GM06990 (cell line): ENCODE data around the gene BCOR.

Experiments used
- DNase-seq: peaks from one replicate; pipeline ENCODE4 v3.0.0-alpha.2; 2011; ENCODE audit not compliant: insufficient read length; ENCODE audit errors: extremely low read depth
- H3K27me3 ChIP-seq: replicated peaks from 2 replicates; pipeline ENCODE4 v1.6.0; 2011; ENCODE audit warnings: low read length; ENCODE audit not compliant: control insufficient read depth, insufficient read depth
- H3K36me3 ChIP-seq: 2 replicates; pipeline ENCODE4 v1.5.1; 2011; ENCODE audit warnings: low read length; ENCODE audit not compliant: control insufficient read depth, insufficient read depth
- H3K4me3 ChIP-seq: replicated peaks from 2 replicates; pipeline ENCODE4 v1.5.1; 2011; ENCODE audit warnings: low read depth, mild to moderate bottlenecking, control low read depth, low read length
- TF ChIP-seq, protein P1 (sequence below): IDR thresholded peaks from 2 replicates; pipeline ENCODE4 v1.5.1; 2011; ENCODE audit warnings: low read length, control low read depth, mild to moderate bottlenecking, inconsistent platforms; ENCODE audit not compliant: insufficient read depth, poor library complexity, severe bottlenecking

BCOR gene

DNA sequence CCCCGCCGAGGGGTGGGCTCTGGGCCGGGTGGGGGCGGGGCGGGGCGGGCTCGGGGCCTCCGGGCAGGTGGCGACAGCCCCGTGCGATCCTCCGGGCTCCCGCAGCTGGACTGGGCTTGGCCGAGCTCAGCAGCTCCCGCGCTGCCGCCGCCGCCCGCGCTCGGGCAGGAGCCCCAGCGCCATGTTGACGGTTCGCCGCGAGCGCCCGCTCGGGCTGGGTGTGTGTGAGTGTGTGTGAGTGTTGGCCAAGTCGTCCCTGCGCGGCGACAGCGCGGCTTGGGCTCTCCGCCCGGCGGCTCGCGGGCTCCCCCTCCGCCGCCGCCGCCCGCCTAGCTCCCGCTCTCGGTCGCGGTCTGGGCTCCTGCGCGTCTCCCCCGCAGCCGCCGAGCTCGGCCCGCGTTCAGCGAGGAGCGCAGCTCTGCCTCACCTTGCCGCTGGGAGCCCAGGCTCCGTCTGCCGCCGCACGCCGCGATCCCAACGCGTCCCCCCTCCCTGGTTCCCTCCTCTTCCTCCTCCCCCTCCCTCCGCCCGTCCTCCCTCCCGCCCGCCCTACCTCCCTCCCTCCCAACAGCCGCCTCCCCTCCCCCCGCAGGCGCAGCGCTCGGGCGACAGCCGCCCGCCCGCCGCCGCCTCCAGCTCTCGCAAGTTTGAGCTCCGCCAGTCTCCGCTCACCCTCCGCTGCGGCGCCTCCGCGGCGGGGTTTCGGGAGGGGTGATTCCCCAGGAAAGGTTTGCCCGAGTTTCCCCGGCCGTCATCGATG, at the start of gene BCOR:
BCOR (minus strand) TSS at position 455 of the 760 bp plus-strand sequence. CDS start 20,029 bp downstream, outside the sequence.
- Histone ChIP-seq H3K27me3 (no peaks in the 10 kb centered on the region), H3K4me3 (peak within 1 kb of the TSS; percentile 70), H3K36me3 (no peaks in the 10 kb centered on the region)
- peak; percentile 74 for DNase-seq
- TF ChIP-seq, protein P1, sequence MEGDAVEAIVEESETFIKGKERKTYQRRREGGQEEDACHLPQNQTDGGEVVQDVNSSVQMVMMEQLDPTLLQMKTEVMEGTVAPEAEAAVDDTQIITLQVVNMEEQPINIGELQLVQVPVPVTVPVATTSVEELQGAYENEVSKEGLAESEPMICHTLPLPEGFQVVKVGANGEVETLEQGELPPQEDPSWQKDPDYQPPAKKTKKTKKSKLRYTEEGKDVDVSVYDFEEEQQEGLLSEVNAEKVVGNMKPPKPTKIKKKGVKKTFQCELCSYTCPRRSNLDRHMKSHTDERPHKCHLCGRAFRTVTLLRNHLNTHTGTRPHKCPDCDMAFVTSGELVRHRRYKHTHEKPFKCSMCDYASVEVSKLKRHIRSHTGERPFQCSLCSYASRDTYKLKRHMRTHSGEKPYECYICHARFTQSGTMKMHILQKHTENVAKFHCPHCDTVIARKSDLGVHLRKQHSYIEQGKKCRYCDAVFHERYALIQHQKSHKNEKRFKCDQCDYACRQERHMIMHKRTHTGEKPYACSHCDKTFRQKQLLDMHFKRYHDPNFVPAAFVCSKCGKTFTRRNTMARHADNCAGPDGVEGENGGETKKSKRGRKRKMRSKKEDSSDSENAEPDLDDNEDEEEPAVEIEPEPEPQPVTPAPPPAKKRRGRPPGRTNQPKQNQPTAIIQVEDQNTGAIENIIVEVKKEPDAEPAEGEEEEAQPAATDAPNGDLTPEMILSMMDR: no peak

DNA sequence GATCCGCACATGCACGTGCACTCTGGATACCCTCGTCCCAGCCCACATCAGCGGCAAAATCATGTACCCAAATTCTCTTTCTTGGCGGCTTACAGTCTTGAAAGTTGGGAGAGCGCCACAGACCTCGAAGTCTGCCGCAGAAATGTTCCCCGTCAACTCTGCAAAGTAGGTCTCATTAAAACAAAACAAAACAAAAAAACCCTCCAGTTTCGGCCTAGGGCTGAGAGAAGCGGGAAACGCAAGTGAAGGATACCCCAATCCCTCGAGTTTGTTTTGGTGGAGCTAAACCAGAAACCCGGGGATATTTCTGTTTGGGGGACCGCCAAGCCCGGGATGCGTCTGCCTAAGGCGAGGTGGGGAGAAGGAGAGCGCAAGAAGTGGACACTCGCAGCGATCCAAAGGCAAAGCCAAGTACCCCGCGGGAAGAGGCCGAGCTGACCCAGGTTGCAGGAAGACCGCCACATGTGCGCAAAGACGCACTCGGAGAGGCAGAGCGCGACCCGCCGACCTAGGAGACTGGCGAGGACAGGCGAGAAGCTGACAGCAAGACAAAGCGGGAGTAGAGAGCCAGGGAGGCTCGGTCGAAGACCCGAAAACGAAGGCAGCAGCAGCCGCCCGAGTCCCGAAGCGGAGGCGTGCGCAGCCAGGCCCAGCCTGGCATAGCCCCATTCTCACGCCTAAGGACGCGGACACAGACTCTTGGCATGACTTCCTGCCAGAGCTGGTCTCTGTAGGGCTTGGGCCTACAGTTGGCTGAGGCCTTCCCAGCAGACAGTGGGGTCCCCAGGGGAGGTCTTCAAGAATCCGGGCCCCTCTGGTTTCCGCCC, 49.6 kb upstream of the BCOR start:
- DNase-seq: no peak
- H3K4me3 ChIP-seq: no peak overlapping the region
- TF ChIP-seq, protein P1: no peak
- no peaks in the 10 kb centered on the region for H3K36me3 ChIP-seq
- H3K27me3 ChIP-seq: no peaks in the 10 kb centered on the region; the same call in 1 of the 2 replicates

DNA sequence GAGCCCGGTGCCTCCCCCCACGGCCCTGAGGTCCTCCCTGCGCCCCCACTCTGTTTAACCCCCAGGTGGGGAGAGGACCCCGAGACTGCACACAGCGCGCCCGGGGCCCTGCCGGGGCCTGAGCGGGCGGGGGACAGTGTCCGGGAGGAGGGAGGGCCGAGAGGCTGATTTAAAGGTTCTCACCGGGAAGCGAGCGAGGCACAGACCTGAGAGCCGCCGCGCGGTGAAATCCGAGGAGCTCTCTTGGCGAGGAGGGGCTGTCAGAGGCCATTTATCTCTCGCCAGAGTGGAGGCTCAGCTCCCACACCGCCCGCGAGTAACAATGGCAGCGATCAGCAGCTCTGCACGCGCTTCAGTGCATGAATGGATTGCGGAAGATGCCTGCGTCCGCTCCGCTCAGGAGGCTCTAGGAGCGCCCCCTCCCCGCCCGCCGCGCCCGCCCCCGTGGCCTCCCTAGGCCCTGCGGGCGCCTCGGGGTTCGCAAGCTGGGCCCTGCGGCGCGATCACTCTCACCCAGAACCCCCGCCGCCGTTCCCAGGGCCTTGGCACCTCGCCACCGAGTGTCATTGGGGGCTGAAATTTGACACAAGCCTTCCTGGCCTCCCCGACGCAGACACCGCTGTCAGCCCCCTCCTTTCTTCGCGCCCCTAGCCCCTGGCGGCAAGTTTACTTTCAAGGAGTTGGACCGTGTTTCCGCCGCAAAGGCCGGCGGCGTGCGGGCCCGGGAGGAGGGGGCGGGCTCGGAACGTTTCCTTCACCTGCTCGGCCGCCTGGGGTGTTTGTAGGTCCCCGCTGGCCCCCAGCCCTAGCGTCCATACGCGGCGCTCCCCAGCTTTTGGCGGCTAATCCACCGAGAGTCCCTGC, 48.7 kb upstream of the BCOR start:
- no peaks in the 10 kb centered on the region; the same call in 1 of the 2 replicates for H3K27me3 ChIP-seq
- DNase-seq: no peak
- H3K4me3 ChIP-seq: no peak overlapping the region
- TF ChIP-seq, protein P1: no peak
- H3K36me3 ChIP-seq: no peaks in the 10 kb centered on the region

DNA sequence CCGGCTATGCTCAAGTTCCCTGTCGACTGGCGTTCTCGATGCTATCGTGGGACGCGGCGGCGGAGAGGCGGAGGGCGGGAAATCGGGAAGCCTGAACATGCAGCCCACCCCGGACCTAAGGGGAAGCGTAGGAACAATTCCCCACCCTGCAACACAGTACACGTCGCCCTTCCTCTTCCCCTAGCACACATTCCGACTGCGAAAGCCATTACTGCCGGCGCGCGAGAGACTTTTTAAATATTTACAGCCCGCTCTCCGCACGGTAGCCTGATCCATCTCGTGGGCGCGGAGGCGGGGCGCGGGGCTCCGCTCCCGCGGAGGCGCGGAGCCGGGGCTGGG, 48.1 kb upstream of the BCOR start:
- Histone ChIP-seq H3K4me3 (no peak overlapping the region), H3K36me3 (no peaks in the 10 kb centered on the region), H3K27me3 (no peaks in the 10 kb centered on the region; the same call in 1 of the 2 replicates)
- TF ChIP-seq, protein P1: no peak
- no peak for DNase-seq

DNA sequence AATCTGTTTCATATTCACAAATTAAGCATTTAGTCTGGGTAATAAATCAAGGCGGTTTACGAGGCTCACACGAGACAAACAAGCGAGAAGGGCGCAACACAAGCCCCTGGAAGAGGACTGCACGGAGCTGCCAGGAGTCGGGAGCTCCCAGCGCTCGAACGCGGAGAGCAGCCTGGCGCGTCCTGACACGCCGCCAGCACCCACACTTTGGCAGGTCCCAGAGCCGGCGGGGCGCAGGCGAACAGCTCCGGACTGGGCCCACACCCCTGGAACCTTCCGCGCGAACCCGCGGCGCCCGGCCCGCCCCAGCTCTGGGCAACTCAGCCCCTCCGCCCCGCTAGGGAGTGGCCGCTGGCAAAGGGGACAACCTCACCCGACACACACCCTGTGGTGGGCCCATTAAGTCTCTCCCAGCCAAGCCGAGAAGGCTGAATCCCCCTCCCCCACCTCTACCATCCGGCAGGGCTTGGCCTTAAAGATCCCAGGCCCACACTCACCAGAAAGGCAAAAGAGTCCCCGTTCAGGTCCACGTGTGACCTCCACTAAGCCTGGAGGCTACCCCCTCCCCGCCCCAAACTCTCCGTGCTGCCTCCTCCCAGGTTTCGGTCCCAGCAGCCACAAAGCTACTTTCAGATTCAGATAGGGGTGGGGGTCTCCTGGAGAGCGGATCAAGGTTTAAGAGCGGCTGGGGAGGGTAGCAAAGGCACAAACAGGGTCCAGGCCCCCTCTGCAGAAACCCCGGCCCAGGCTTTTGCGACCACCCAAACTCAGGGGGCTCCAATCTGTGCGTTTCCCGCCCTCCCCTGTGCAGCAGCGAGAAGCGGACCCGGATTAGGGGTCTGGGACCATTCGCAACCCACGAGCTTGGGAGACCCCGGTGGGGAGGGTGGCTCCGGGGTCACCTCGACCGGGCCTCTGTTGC, 47.5 kb upstream of the BCOR start:
- Histone ChIP-seq H3K36me3 (no peaks in the 10 kb centered on the region), H3K27me3 (no peaks in the 10 kb centered on the region), H3K4me3 (no peak overlapping the region)
- TF ChIP-seq, protein P1: no peak
- DNase-seq: no peak
